HG02588 (cell line): ENCODE measurements around the gene CCM2.

Source experiments
- ATAC-seq: cut with Tn5 transposase; IDR thresholded peaks from one replicate; pipeline ENCODE4 v1.9.1; 2021; ENCODE audit warnings: mild to moderate bottlenecking, moderate library complexity; ENCODE audit not compliant: unreplicated experiment

The CCM2 gene

GRCh38 chr7:45117582-45117981 is 117.6 kb downstream of the CCM2 start:
- no peak for ATAC-seq

- ATAC-seq: no peak
These were observed 118.3 kb downstream of the CCM2 start for GRCh38 chr7:45118292-45118691.

- no peak for ATAC-seq
These were observed 118.9 kb downstream of the CCM2 start for GRCh38 chr7:45118889-45119331.

- no peak for ATAC-seq
These were observed 119.5 kb downstream of the CCM2 start for GRCh38 chr7:45119550-45119949.

GRCh38 chr7:45122975-45123860 is 123.2 kb downstream of the CCM2 start:
- no peak for ATAC-seq

GRCh38 chr7:45123913-45124710 is 124.1 kb downstream of the CCM2 start:
- ATAC-seq: no peak

GRCh38 chr7:45125193-45125904 is 125.3 kb downstream of the CCM2 start:
- no peak for ATAC-seq
